ENCODE measurements around the gene PLEKHH1.

The PLEKHH1 gene

GRCh38 chr14:67570453-67570852 lies 37.4 kb downstream of the PLEKHH1 start:
- TF ChIP-seq CTCF (conservative IDR thresholded peaks at IDR 0.05; ENCODE audit: low read depth, low read length): no peak
- H2AFZ ChIP-seq (ENCODE audit: low read depth): no peak overlapping the region
- no peaks in the 10 kb centered on the region for H3K4me1 ChIP-seq (ENCODE audit: low read depth, poor library complexity, severe bottlenecking)
- no peak overlapping the region for H3K4me3 ChIP-seq (IDR thresholded peaks at IDR 0.05; ENCODE audit: insufficient read depth, low read depth, low read length)
- H4K20me1 ChIP-seq (ENCODE audit: insufficient read depth): no peaks in the 10 kb centered on the region
- no peaks in the 10 kb centered on the region for H3K27me3 ChIP-seq (ENCODE audit: insufficient read depth, low read depth)
- no peaks in the 10 kb centered on the region for H3K36me3 ChIP-seq (ENCODE audit: insufficient read depth)
- no peak overlapping the region for H3K27ac ChIP-seq
- H3K9ac ChIP-seq: no peak overlapping the region
- H3K79me2 ChIP-seq (ENCODE audit: insufficient read depth, low read depth): no peaks in the 10 kb centered on the region
- no peak overlapping the region for H3K4me2 ChIP-seq

GRCh38 chr14:67571275-67571990 lies 38.3 kb downstream of the PLEKHH1 start:
- no peak overlapping the region for H3K4me3 ChIP-seq (IDR thresholded peaks at IDR 0.05; ENCODE audit: insufficient read depth, low read depth, low read length)
- TF ChIP-seq CTCF (conservative IDR thresholded peaks at IDR 0.05; ENCODE audit: low read depth, low read length): peak; percentile 88
- H4K20me1 ChIP-seq (ENCODE audit: insufficient read depth): no peaks in the 10 kb centered on the region
- H3K9ac ChIP-seq: no peak overlapping the region
- H3K4me2 ChIP-seq: no peak overlapping the region
- no peaks in the 10 kb centered on the region for H3K36me3 ChIP-seq (ENCODE audit: insufficient read depth)
- H3K79me2 ChIP-seq (ENCODE audit: insufficient read depth, low read depth): no peaks in the 10 kb centered on the region
- H2AFZ ChIP-seq (ENCODE audit: low read depth): no peak overlapping the region
- H3K27me3 ChIP-seq (ENCODE audit: insufficient read depth, low read depth): no peaks in the 10 kb centered on the region
- H3K4me1 ChIP-seq (ENCODE audit: low read depth, poor library complexity, severe bottlenecking): no peaks in the 10 kb centered on the region
- H3K27ac ChIP-seq: no peak overlapping the region

GRCh38 chr14:67571991-67572323 lies 38.9 kb downstream of the PLEKHH1 start:
- no peak overlapping the region for H3K4me3 ChIP-seq (IDR thresholded peaks at IDR 0.05; ENCODE audit: insufficient read depth, low read depth, low read length)
- no peak overlapping the region for H3K4me2 ChIP-seq
- no peak overlapping the region for H2AFZ ChIP-seq (ENCODE audit: low read depth)
- no peaks in the 10 kb centered on the region for H4K20me1 ChIP-seq (ENCODE audit: insufficient read depth)
- no peak for TF ChIP-seq CTCF (conservative IDR thresholded peaks at IDR 0.05; ENCODE audit: low read depth, low read length)
- H3K9ac ChIP-seq: no peak overlapping the region
- no peak overlapping the region for H3K27ac ChIP-seq
- no peaks in the 10 kb centered on the region for H3K36me3 ChIP-seq (ENCODE audit: insufficient read depth)
- no peaks in the 10 kb centered on the region for H3K27me3 ChIP-seq (ENCODE audit: insufficient read depth, low read depth)
- no peaks in the 10 kb centered on the region for H3K79me2 ChIP-seq (ENCODE audit: insufficient read depth, low read depth)
- no peaks in the 10 kb centered on the region for H3K4me1 ChIP-seq (ENCODE audit: low read depth, poor library complexity, severe bottlenecking)

GRCh38 chr14:67572608-67573007 lies 39.5 kb downstream of the PLEKHH1 start:
- H3K79me2 ChIP-seq (ENCODE audit: insufficient read depth, low read depth): no peaks in the 10 kb centered on the region
- no peak for TF ChIP-seq CTCF (conservative IDR thresholded peaks at IDR 0.05; ENCODE audit: low read depth, low read length)
- no peak overlapping the region for H3K4me2 ChIP-seq
- no peaks in the 10 kb centered on the region for H3K4me1 ChIP-seq (ENCODE audit: low read depth, poor library complexity, severe bottlenecking)
- H2AFZ ChIP-seq (ENCODE audit: low read depth): no peak overlapping the region
- H3K9ac ChIP-seq: no peak overlapping the region
- no peaks in the 10 kb centered on the region for H3K36me3 ChIP-seq (ENCODE audit: insufficient read depth)
- H3K27me3 ChIP-seq (ENCODE audit: insufficient read depth, low read depth): no peaks in the 10 kb centered on the region
- no peaks in the 10 kb centered on the region for H4K20me1 ChIP-seq (ENCODE audit: insufficient read depth)
- H3K4me3 ChIP-seq (IDR thresholded peaks at IDR 0.05; ENCODE audit: insufficient read depth, low read depth, low read length): no peak overlapping the region
- no peak overlapping the region for H3K27ac ChIP-seq

Data from KMS-11 (cell line).